Natural killer cell treated with Interleukin-12 subunit alpha and Interleukin-12 subunit beta and Interleukin-15 and Interleukin-18, amount 100 ng/mL, for 72 hours (primary cell): Measurements from ENCODE around the gene FMNL3. TPM values are rescaled to one million over a fixed set of nuclear protein-coding genes. Genes with fewer than 3 reads are reported as not detected.

Experiments used
- ATAC-seq, 2 donors: fragments of 150-1000 bp; cut with Tn5 transposase in 1 of 2; sonication (Bioruptor Pico), chemical (Tn5 transposase) in 1 of 2; 2 replicates each; pipeline ENCODE4 v1.10.0; 2021
- DNase-seq: peaks from one replicate; pipeline ENCODE4 v3.0.0; 2022; ENCODE audit warnings: low spot score
- H3K27ac Mint-ChIP-seq, 2 donors: 1 replicate in 1 of 2; 2 replicates in 1 of 2; pipeline ENCODE4 v1.8.0; 2022; ENCODE audit warnings: mixed read lengths in 2 of 2, mild to moderate bottlenecking in 1 of 2, moderate library complexity in 1 of 2
- H3K27me3 Mint-ChIP-seq, 2 donors: 1 replicate in 1 of 2; 2 replicates in 1 of 2; pipeline ENCODE4 v1.8.0; 2022; ENCODE audit warnings: mixed read lengths in 2 of 2
- H3K36me3 Mint-ChIP-seq: one replicate; pipeline ENCODE4 v1.8.0; 2022; ENCODE audit warnings: mixed read lengths
- H3K4me1 Mint-ChIP-seq, 2 donors: 1 replicate in 1 of 2; 2 replicates in 1 of 2; pipeline ENCODE4 v1.8.0; 2022; ENCODE audit warnings: low read depth in 2 of 2, mixed read lengths in 2 of 2, mild to moderate bottlenecking in 1 of 2
- H3K4me3 Mint-ChIP-seq: one replicate; pipeline ENCODE4 v1.8.0; 2022; ENCODE audit warnings: mixed read lengths
- H3K9me3 Mint-ChIP-seq: 2 replicates; pipeline ENCODE4 v1.8.0; 2022; ENCODE audit warnings: mixed read lengths
- total RNA-seq, 2 donors: library from RNA; stranded (reverse); gene quantifications; one replicate each; pipeline ENCODE4 v1.2.3, GENCODE V29; 2022

FMNL3 gene
- total RNA-seq, 2 donors from 2014 or later = 86.9 to 123 TPM

- ATAC-seq = no peak
- H3K4me3 Mint-ChIP-seq = peak overlapping the region; percentile 80
These were observed 43.0 kb downstream of the FMNL3 start for GRCh38 chr12:49664167-49664566.

DNA sequence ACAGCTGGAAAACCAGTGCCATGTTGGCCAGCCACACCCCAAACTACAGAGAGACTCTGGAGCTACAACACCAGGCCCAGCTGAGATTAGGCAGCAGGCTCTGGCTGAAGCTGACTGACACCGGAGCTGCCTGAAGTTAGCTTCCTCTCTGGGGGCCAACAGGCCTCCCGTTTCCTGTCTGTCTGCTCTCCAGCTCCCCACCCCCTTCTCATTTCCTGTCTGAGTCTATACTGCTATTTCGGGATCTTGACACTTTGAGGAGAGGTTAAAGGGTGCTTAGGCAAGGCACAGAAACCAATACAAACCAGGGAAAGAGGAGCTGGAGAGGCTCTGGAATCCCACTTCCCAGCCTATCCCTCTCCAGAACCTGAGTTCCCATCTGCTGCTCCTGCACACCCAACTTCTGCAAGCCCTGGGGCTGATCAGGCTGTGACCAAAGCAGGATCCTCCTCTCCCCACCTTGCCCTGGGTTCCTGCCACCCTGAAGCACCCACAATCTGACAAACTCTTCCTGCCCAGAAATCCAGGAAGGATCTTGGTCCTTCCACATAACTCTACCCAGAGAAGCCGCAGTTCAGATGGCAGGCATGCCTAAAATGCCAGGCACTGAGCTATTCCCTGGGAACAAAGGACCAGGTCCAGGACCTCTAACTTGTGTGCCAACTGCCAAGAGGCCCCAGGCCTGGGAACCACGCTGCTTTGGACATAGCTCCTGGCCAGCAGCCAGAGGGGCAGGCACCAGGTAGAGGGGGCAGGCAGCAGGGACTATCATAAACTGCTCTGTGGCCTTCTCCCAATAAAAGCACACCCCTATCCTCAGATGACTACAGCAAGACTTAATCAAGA is 44.0 kb downstream of the FMNL3 start:
- H3K9me3 Mint-ChIP-seq = no peaks in the 10 kb centered on the region
- H3K27ac Mint-ChIP-seq = peak overlapping the region; percentile 97 to 99
- peaks cover 19% of the 10 kb centered on the region for H3K36me3 Mint-ChIP-seq
- ATAC-seq (peak; percentile 94 to 95), DNase-seq (peak; percentile 88)
- H3K27me3 Mint-ChIP-seq = no peaks in the 10 kb centered on the region
- peak overlapping the region; percentile 80 for H3K4me3 Mint-ChIP-seq
- peaks cover 66 to 67% of the 10 kb centered on the region in 2 donors for H3K4me1 Mint-ChIP-seq

More at GRCh38 chr12:49664167-49664566, 43.0 kb downstream of the FMNL3 start:
- H3K4me1 Mint-ChIP-seq = peaks cover 73 to 76% of the 10 kb centered on the region in 2 donors
- H3K36me3 Mint-ChIP-seq = peaks cover 18% of the 10 kb centered on the region
- peak overlapping the region; percentile 97 to 99 for H3K27ac Mint-ChIP-seq
- H3K27me3 Mint-ChIP-seq = no peaks in the 10 kb centered on the region
- no peaks in the 10 kb centered on the region for H3K9me3 Mint-ChIP-seq
- no peak for DNase-seq

- H3K9me3 Mint-ChIP-seq = no peaks in the 10 kb centered on the region
- no peak for ATAC-seq
- H3K27me3 Mint-ChIP-seq = no peaks in the 10 kb centered on the region
- peak overlapping the region; percentile 97 to 99 for H3K27ac Mint-ChIP-seq
- peaks cover 27% of the 10 kb centered on the region for H3K36me3 Mint-ChIP-seq
- peak overlapping the region; percentile 80 for H3K4me3 Mint-ChIP-seq
- no peak for DNase-seq
- peaks cover 60 to 62% of the 10 kb centered on the region in 2 donors for H3K4me1 Mint-ChIP-seq
These were observed 45.5 kb downstream of the FMNL3 start for GRCh38 chr12:49661746-49662145.

- no peak for ATAC-seq
These were observed 46.0 kb downstream of the FMNL3 start for GRCh38 chr12:49661191-49661590.

DNA sequence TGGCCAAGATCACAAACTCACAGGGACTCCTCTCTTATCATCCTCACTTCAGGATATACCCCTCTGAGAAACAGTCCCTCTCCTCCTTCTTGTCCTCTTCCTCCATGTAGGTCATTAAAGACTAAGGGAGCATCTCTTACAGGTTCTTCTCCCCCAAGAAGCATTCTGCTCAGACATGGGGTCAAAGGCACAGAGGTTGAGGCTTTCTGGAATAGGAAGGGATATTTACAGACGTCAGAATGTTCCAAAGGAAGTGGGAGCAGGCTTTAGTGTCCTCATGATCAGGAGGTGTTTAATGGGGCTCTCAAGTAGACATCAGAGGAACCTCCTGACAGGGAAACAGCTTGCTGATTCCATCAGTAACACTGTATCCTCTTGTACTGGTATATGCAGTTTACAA is 47.5 kb downstream of the FMNL3 start:
- peaks cover 20% of the 10 kb centered on the region for H3K36me3 Mint-ChIP-seq
- no peaks in the 10 kb centered on the region for H3K9me3 Mint-ChIP-seq
- no peaks in the 10 kb centered on the region for H3K27me3 Mint-ChIP-seq
- peaks cover 53 to 54% of the 10 kb centered on the region in 2 donors for H3K4me1 Mint-ChIP-seq
- H3K4me3 Mint-ChIP-seq = no peak overlapping the region
- H3K27ac Mint-ChIP-seq = no peak overlapping the region
- ATAC-seq (no peak), DNase-seq (no peak)

More at GRCh38 chr12:49661191-49661590, 46.0 kb downstream of the FMNL3 start:
- no peak for DNase-seq
- Mint-ChIP-seq H3K27me3 (no peaks in the 10 kb centered on the region), H3K36me3 (peaks cover 26% of the 10 kb centered on the region), H3K27ac (peak overlapping the region; percentile 97 to 99), H3K9me3 (no peaks in the 10 kb centered on the region), H3K4me3 (peak overlapping the region; percentile 80), H3K4me1 (peaks cover 61 to 64% of the 10 kb centered on the region in 2 donors)

- Mint-ChIP-seq H3K4me3 (no peak overlapping the region), H3K9me3 (no peaks in the 10 kb centered on the region), H3K27me3 (no peaks in the 10 kb centered on the region), H3K27ac (peak overlapping the region in 1 of 2 donors; percentile 64), H3K36me3 (peaks cover 20% of the 10 kb centered on the region), H3K4me1 (peaks cover 38 to 40% of the 10 kb centered on the region in 2 donors)
- no peak for DNase-seq
- no peak for ATAC-seq
These were observed 48.9 kb downstream of the FMNL3 start for GRCh38 chr12:49658276-49658675.

- DNase-seq (no peak), ATAC-seq (no peak)
- peak overlapping the region; percentile 46 to 62 for H3K27ac Mint-ChIP-seq
- H3K4me3 Mint-ChIP-seq = no peak overlapping the region
- H3K36me3 Mint-ChIP-seq = peaks cover 17% of the 10 kb centered on the region
- H3K27me3 Mint-ChIP-seq = no peaks in the 10 kb centered on the region
- peaks cover 16 to 20% of the 10 kb centered on the region in 2 donors for H3K4me1 Mint-ChIP-seq
- no peaks in the 10 kb centered on the region for H3K9me3 Mint-ChIP-seq
These were observed 51.5 kb downstream of the FMNL3 start for GRCh38 chr12:49655595-49656236.

- no peaks in the 10 kb centered on the region for H3K27me3 Mint-ChIP-seq
- ATAC-seq (no peak), DNase-seq (no peak)
- H3K36me3 Mint-ChIP-seq = peaks cover 17% of the 10 kb centered on the region
- no peak overlapping the region for H3K4me3 Mint-ChIP-seq
- H3K4me1 Mint-ChIP-seq = peaks cover 16 to 24% of the 10 kb centered on the region in 2 donors
- no peak overlapping the region for H3K27ac Mint-ChIP-seq
- H3K9me3 Mint-ChIP-seq = no peaks in the 10 kb centered on the region
These were observed 52.5 kb downstream of the FMNL3 start for GRCh38 chr12:49654715-49655114.

- ATAC-seq (no peak), DNase-seq (no peak)
- Mint-ChIP-seq H3K9me3 (no peaks in the 10 kb centered on the region), H3K4me1 (peaks cover 19 to 34% of the 10 kb centered on the region in 2 donors), H3K27me3 (no peaks in the 10 kb centered on the region), H3K4me3 (no peak overlapping the region), H3K27ac (peak overlapping the region in 1 of 2 donors; percentile 31), H3K36me3 (peaks cover 15% of the 10 kb centered on the region)
These were observed 54.2 kb downstream of the FMNL3 start for GRCh38 chr12:49652921-49653520.

DNA sequence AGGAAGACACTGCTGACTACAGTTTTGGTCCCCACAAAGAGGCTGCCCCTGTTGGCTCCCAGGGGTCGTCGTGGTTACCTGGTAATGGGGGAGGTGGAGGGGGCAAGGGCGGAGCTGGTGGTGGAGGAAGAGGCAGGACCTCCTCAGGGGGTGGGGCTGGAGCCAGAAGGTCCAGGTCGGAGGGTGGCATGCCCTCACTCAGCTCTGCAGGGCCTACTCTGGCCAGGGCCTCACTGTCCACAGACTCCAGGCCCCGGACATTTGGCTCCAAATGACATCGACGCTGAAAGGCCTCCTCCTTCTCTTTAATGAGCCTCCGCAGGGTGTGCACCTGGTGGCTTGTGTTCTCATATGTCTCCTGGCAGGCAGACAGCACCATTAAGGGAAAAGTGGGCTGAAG is 55.4 kb downstream of the FMNL3 start:
- no peak for DNase-seq
- peaks cover 9% of the 10 kb centered on the region for H3K36me3 Mint-ChIP-seq
- no peak overlapping the region for H3K4me3 Mint-ChIP-seq
- ATAC-seq = no peak
- no peaks in the 10 kb centered on the region for H3K27me3 Mint-ChIP-seq
- H3K27ac Mint-ChIP-seq = no peak overlapping the region
- no peaks in the 10 kb centered on the region for H3K9me3 Mint-ChIP-seq
- peaks cover 14 to 28% of the 10 kb centered on the region in 2 donors for H3K4me1 Mint-ChIP-seq

GRCh38 chr12:49649892-49650291 is 57.3 kb downstream of the FMNL3 start:
- H3K4me1 Mint-ChIP-seq = peaks cover 15 to 30% of the 10 kb centered on the region in 2 donors
- H3K27ac Mint-ChIP-seq = peak overlapping the region in 1 of 2 donors; percentile 84
- H3K27me3 Mint-ChIP-seq = no peaks in the 10 kb centered on the region
- H3K4me3 Mint-ChIP-seq = no peak overlapping the region
- no peak for DNase-seq
- ATAC-seq = no peak
- peaks cover 5% of the 10 kb centered on the region for H3K36me3 Mint-ChIP-seq
- H3K9me3 Mint-ChIP-seq = no peaks in the 10 kb centered on the region

DNA sequence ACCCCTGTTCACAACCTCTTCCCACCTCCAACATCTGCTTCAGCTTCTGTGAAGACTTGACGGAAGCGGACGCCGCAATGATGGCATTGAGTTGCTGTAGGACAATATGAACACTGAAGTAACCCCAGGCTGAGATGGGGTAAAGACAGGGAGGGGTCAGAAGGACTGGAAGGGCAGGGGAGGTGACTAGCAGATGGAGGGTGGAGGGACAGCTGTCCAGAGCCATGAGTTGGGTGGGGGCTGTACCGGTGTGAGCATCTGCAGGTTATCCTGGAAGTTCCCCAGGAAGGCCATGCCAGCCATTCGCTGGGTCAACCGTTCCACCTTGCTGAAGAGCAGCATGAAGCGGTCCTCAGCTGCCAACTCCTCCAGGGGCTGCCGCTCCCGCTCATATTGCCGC is 57.8 kb downstream of the FMNL3 start:
- peak overlapping the region in 1 of 2 donors; percentile 84 for H3K27ac Mint-ChIP-seq
- no peaks in the 10 kb centered on the region for H3K27me3 Mint-ChIP-seq
- no peak overlapping the region for H3K4me3 Mint-ChIP-seq
- no peak for DNase-seq
- peaks cover 20 to 33% of the 10 kb centered on the region in 2 donors for H3K4me1 Mint-ChIP-seq
- H3K36me3 Mint-ChIP-seq = peaks cover 5% of the 10 kb centered on the region
- no peak for ATAC-seq
- no peaks in the 10 kb centered on the region for H3K9me3 Mint-ChIP-seq

DNA sequence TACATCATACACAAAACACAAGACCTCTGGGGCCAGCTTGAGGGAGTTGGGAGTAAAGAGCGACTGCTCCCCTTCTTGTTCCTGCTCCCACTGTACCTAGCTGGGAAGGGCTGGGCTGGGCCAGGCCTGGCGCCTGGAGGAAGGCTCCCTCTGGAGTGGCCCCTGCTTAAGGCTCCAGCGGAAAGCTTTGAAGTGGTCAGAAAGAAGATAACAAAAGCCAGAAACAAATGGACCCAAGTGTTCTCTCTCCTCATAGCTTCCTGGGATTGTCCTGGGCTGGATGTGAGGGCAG is 58.5 kb downstream of the FMNL3 start:
- H3K27ac Mint-ChIP-seq = peak overlapping the region; percentile 60 to 84
- DNase-seq = no peak
- peaks cover 5% of the 10 kb centered on the region for H3K36me3 Mint-ChIP-seq

More for the DNA sequence above, 58.5 kb downstream of the FMNL3 start:
- Mint-ChIP-seq H3K4me3 (no peak overlapping the region), H3K4me1 (peaks cover 21 to 33% of the 10 kb centered on the region in 2 donors), H3K9me3 (no peaks in the 10 kb centered on the region), H3K27me3 (no peaks in the 10 kb centered on the region)
- ATAC-seq = no peak
